OCI-LY3 (cell line): Measurements from ENCODE around the gene ARMC6.

Experiments
- EZH2phosphoT487 ChIP-seq: fragments of 200-600 bp; shearing (Covaris generic); IDR thresholded peaks from 2 replicates; pipeline ENCODE4 v1.6.1; 2018; ENCODE audit warnings: antibody characterized with exemption, mixed run types, low read depth
- TF ChIP-seq, protein P1 (sequence below): fragments of 200-600, 300-600 bp; sonication (generic); IDR thresholded peaks from 2 replicates; pipeline ENCODE4 v1.5.1; 2014; ENCODE audit warnings: antibody characterized with exemption, low read length, low read depth

- TF ChIP-seq, protein P1, sequence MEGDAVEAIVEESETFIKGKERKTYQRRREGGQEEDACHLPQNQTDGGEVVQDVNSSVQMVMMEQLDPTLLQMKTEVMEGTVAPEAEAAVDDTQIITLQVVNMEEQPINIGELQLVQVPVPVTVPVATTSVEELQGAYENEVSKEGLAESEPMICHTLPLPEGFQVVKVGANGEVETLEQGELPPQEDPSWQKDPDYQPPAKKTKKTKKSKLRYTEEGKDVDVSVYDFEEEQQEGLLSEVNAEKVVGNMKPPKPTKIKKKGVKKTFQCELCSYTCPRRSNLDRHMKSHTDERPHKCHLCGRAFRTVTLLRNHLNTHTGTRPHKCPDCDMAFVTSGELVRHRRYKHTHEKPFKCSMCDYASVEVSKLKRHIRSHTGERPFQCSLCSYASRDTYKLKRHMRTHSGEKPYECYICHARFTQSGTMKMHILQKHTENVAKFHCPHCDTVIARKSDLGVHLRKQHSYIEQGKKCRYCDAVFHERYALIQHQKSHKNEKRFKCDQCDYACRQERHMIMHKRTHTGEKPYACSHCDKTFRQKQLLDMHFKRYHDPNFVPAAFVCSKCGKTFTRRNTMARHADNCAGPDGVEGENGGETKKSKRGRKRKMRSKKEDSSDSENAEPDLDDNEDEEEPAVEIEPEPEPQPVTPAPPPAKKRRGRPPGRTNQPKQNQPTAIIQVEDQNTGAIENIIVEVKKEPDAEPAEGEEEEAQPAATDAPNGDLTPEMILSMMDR, result peak; percentile 79
- TF ChIP-seq EZH2phosphoT487, result no peak
These were observed 20.3 kb downstream of the ARMC6 start for GRCh38 chr19:19053508-19054314.
